Measurements from ENCODE around the gene PTPRJ.

DNA sequence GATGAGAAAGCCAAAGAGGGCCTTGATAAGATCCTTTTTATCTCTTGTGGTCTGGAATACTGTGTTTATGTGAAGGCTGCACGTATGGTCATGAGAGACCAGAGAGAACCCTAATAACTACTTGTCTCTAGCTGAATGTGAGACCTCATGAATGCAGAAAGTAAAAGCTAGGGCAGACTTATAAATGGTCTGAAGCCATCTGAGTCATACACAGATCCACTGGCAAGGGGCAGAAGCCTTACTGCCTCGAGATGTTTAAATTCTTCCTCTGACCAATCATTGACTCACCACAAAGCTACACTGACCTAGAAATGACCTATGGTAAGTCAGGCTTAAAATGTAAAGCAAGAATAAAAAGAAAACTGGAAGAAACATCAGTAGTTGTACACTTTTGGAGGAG, 213.5 kb downstream of the PTPRJ start:
- TF ChIP-seq, protein P1, sequence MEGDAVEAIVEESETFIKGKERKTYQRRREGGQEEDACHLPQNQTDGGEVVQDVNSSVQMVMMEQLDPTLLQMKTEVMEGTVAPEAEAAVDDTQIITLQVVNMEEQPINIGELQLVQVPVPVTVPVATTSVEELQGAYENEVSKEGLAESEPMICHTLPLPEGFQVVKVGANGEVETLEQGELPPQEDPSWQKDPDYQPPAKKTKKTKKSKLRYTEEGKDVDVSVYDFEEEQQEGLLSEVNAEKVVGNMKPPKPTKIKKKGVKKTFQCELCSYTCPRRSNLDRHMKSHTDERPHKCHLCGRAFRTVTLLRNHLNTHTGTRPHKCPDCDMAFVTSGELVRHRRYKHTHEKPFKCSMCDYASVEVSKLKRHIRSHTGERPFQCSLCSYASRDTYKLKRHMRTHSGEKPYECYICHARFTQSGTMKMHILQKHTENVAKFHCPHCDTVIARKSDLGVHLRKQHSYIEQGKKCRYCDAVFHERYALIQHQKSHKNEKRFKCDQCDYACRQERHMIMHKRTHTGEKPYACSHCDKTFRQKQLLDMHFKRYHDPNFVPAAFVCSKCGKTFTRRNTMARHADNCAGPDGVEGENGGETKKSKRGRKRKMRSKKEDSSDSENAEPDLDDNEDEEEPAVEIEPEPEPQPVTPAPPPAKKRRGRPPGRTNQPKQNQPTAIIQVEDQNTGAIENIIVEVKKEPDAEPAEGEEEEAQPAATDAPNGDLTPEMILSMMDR (conservative IDR thresholded peaks at IDR 0.05; ENCODE audit: low read depth, low read length): no peak
- no peak for TF ChIP-seq EZH2 (IDR thresholded peaks at IDR 0.05; ENCODE audit: low read length, unreplicated experiment)
- TF ChIP-seq EZH2phosphoT487 (IDR thresholded peaks at IDR 0.05; ENCODE audit: borderline replicate concordance, low read length): no peak
